Measurements from ENCODE around the gene CDK2AP2.
"Not testable (repeated sequence)": the region's sequence is repeated elsewhere in the genome, so short reads cannot be mapped to it uniquely, and the experiment has no call there.

Gene CDK2AP2

DNA sequence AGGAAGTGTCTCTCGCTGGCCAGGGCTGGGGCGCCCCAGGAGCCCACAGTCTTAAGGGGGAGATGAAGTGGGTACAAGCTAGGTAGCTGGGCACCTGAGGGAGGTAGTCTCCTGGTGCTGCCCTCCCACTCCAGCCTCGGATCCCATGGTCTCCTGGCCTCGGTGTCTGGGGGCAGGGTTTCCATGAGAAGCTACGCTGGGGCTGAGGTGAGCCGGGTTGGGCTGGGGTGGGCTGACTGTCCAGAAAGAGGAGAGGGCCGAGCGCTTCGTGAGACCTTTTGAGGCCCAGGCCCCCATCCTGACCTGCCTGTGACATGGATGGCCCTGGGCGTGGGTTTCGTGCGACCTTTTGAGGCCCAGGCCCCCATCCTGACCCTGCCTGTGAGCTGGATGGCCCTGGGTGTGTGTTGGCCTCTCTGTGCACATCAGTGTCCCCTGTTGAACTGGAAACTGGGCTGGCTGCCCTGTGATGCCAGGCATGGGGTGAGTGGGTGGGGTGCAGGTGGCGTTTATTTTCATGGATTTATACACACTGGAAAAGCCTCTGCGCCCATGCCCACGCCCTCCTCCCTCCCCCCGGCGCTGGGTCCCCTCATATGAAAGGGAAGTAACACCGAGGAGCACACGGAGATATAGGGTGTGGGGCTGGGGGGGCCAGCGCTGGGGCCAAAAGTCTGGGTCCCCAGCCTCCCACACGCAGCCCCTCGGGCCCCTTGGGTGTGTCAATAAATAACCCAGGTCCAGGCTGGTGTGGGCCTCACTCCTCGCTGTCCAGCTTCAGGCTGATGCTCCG lies 16.5 kb downstream of the CDK2AP2 start:
- H3K9me3 ChIP-seq (ENCODE audit: insufficient read depth, low read depth, low read length), result no peaks in the 10 kb centered on the region
- no peak overlapping the region for H3K9ac ChIP-seq (ENCODE audit: low read depth, low read length)
- H3K4me1 ChIP-seq (ENCODE audit: insufficient read depth, low read length), result no peaks in the 10 kb centered on the region
- peaks cover 12% of the 10 kb centered on the region for H3K36me3 ChIP-seq (ENCODE audit: insufficient read depth, low read depth, low read length)
- H3K4me3 ChIP-seq (ENCODE audit: low read length), result no peak overlapping the region
- no peaks in the 10 kb centered on the region for H3K27me3 ChIP-seq (ENCODE audit: insufficient read depth, low read length)
- no peak overlapping the region for H3K27ac ChIP-seq (ENCODE audit: low read length)

DNA sequence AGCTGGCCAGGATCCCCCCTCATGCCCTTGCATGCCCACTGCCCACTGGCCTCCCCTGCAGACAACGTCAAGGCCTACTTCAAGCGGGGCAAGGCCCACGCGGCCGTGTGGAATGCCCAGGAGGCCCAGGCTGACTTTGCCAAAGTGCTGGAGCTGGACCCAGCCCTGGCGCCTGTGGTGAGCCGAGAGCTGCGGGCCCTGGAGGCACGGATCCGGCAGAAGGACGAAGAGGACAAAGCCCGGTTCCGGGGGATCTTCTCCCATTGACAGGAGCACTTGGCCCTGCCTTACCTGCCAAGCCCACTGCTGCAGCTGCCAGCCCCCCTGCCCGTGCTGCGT lies 17.3 kb downstream of the CDK2AP2 start:
- Histone ChIP-seq H3K27ac (ENCODE audit: low read length) (no peak overlapping the region), H3K4me3 (ENCODE audit: low read length) (no peak overlapping the region), H3K4me1 (ENCODE audit: insufficient read depth, low read length) (no peaks in the 10 kb centered on the region), H3K9me3 (ENCODE audit: insufficient read depth, low read depth, low read length) (no peaks in the 10 kb centered on the region), H3K9ac (ENCODE audit: low read depth, low read length) (no peak overlapping the region), H3K27me3 (ENCODE audit: insufficient read depth, low read length) (no peaks in the 10 kb centered on the region), H3K36me3 (ENCODE audit: insufficient read depth, low read depth, low read length) (peaks cover 12% of the 10 kb centered on the region)

DNA sequence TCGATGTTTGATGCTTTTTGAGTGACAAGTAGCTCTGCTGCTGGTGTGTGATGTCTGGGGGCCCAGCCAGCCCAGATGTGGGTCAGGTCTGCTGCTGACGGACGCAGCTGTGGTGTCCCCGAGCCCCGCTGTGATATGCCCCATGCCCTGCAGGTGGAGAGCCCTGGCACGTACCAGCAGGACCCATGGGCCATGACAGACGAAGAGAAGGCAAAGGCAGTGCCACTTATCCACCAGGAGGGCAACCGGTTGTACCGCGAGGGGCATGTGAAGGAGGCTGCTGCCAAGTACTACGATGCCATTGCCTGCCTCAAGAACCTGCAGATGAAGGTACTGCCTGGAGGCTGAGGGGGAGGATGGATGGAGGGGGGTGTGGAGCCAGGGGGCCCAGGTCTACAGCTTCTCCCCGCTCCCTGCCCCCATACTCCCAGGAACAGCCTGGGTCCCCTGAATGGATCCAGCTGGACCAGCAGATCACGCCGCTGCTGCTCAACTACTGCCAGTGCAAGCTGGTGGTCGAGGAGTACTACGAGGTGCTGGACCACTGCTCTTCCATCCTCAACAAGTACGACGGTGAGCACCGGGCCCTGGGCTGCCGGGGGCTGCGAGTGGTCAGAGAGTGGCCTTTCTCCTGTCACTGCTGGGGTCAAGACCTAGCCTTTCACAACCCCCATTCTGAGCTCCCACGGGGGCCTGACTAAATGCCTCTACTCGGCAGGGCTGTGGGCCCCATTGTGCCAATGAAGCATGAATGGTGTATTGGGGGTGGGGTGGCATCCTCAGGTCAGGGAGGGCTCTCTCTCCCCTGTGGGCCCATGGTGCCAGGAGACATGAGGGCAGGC lies 17.9 kb downstream of the CDK2AP2 start:
- Histone ChIP-seq H3K9ac (ENCODE audit: low read depth, low read length) (no peak overlapping the region), H3K27ac (ENCODE audit: low read length) (no peak overlapping the region)

DNA sequence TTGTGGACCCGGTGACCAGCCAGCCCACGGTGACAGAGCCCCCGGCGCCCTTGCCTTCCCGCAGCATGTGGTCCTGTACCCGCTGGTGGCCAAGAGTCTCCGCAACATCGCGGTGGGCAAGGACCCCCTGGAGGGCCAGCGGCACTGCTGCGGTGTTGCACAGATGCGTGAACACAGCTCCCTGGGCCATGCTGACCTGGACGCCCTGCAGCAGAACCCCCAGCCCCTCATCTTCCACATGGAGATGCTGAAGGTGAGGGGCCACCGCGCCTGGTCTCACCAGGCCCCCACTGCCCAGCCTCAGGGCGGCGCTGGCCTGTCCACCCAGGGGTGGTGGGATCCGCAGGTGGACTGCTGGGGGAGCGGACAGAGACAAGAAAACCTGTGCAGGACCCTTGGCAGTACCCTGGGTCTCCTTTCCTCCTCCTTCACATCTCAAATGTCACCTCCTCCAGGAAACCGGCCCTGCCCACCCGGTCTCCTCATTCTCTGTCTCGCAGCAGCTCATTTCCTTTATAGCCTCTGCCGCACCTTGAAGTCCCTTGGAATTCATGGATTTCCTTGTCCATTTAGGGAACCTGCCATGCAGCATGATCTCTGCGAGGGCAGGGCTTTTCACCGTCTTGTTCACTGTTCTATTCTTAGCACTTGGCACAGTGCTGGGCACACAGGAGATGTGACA lies 18.6 kb downstream of the CDK2AP2 start:
- no peaks in the 10 kb centered on the region for H3K4me1 ChIP-seq (ENCODE audit: insufficient read depth, low read length)
- no peak overlapping the region for H3K4me3 ChIP-seq (ENCODE audit: low read length)
- H3K27me3 ChIP-seq (ENCODE audit: insufficient read depth, low read length), result no peaks in the 10 kb centered on the region; the same call in 1 of the 2 replicates
- H3K36me3 ChIP-seq (ENCODE audit: insufficient read depth, low read depth, low read length), result peaks cover 12% of the 10 kb centered on the region
- H3K27ac ChIP-seq (ENCODE audit: low read length), result no peak overlapping the region
- H3K9ac ChIP-seq (ENCODE audit: low read depth, low read length), result no peak overlapping the region
- no peaks in the 10 kb centered on the region for H3K9me3 ChIP-seq (ENCODE audit: insufficient read depth, low read depth, low read length)

More for the DNA sequence above, 17.9 kb downstream of the CDK2AP2 start:
- H3K27me3 ChIP-seq (ENCODE audit: insufficient read depth, low read length), result no peaks in the 10 kb centered on the region
- no peaks in the 10 kb centered on the region for H3K9me3 ChIP-seq (ENCODE audit: insufficient read depth, low read depth, low read length)
- peaks cover 12% of the 10 kb centered on the region for H3K36me3 ChIP-seq (ENCODE audit: insufficient read depth, low read depth, low read length)
- no peak overlapping the region for H3K4me3 ChIP-seq (ENCODE audit: low read length)
- no peaks in the 10 kb centered on the region for H3K4me1 ChIP-seq (ENCODE audit: insufficient read depth, low read length)

DNA sequence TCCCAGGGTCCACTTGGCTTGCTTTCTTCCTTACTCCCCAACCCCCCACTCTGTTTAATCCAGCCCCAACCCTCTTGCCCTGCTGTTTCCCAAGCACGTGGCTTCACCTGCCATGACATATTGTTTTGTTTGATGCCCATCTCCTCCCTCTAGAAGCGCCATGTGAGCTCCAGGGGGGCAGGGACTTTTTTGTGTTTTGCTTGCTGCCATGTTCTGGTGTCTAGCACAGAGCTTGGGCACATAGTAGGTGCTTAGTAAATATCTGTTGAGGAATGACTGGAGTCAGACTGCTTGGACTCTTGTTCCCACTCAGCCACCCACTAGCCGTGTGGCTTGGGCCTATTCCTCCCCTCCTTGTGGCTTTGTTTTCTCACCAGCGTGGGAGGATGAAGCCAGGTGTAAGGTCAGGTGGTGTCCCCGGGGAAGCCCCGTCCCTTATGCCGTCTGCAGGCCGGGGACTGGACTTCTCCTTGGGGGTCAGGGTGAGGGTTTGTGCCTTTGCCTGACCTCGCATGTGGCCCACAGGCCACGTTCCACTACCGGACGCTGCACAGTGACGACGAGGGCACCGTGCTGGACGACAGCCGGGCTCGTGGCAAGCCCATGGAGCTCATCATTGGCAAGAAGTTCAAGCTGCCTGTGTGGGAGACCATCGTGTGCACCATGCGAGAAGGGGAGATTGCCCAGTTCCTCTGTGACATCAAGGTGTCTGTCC lies 21.3 kb downstream of the CDK2AP2 start:
- H3K4me1 ChIP-seq (ENCODE audit: insufficient read depth, low read length), result no peaks in the 10 kb centered on the region
- H3K36me3 ChIP-seq (ENCODE audit: insufficient read depth, low read depth, low read length), result peaks cover 3% of the 10 kb centered on the region; the same call in 1 of the 2 replicates
- H3K27ac ChIP-seq (ENCODE audit: low read length), result no peak overlapping the region
- no peak overlapping the region for H3K9ac ChIP-seq (ENCODE audit: low read depth, low read length)
- no peaks in the 10 kb centered on the region for H3K9me3 ChIP-seq (ENCODE audit: insufficient read depth, low read depth, low read length)
- H3K4me3 ChIP-seq (ENCODE audit: low read length), result no peak overlapping the region
- peaks cover 10% of the 10 kb centered on the region for H3K27me3 ChIP-seq (ENCODE audit: insufficient read depth, low read length)

DNA sequence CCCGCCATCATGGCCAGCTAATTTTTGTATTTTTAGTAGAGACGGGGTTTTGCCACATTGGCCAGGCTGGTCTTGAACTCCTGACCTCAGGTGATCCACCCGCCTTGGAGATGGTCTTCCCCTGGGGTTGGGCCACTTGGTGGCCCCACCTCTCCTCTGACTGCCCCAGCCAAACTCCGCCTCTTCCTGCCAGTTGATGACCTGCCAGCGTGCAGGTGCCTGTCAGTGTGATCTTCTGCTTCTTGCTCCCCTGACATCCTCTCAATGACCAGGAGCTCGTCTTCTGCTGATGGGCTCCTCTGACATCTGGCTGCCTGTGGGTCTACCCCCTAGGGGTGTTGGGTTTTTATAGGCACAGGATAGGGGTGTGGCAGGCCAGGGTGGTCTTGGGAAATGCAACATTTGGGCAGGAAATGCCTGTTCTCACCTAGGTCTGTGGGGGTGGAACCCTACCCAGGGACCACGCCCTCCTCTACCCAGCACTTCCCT lies 22.0 kb downstream of the CDK2AP2 start:
- not testable (repeated sequence) for H3K9ac ChIP-seq (ENCODE audit: low read depth, low read length); H3K4me3 ChIP-seq (ENCODE audit: low read length); H3K27ac ChIP-seq (ENCODE audit: low read length); H3K4me1 ChIP-seq (ENCODE audit: insufficient read depth, low read length); H3K36me3 ChIP-seq (ENCODE audit: insufficient read depth, low read depth, low read length); H3K9me3 ChIP-seq (ENCODE audit: insufficient read depth, low read depth, low read length)
- H3K27me3 ChIP-seq (ENCODE audit: insufficient read depth, low read length), result peaks cover 10% of the 10 kb centered on the region

DNA sequence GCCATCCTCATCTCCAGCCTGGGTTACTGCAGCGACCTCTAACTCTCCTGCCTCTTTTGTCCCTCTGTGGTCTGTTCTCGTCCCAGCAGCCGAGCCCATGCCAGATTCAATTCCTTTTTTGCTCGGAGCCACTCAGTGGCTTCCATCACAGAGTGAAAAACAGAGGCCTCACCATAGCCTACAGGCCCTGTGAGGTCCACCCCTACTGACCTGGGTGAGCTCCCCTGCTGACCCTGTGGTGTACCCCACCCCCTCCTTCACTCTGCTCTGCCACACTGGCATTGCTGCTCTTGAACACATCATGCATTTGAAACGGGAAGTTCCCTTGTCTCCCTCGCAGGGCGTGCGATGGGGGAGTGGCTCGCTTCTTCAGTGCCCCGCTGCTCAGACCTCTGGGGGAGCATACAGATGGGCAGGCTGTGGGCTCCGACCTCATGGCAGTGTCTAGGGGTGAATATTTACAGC lies 23.1 kb downstream of the CDK2AP2 start:
- no peak overlapping the region for H3K9ac ChIP-seq (ENCODE audit: low read depth, low read length)
- no peak overlapping the region for H3K4me3 ChIP-seq (ENCODE audit: low read length)
- H3K27ac ChIP-seq (ENCODE audit: low read length), result no peak overlapping the region

DNA sequence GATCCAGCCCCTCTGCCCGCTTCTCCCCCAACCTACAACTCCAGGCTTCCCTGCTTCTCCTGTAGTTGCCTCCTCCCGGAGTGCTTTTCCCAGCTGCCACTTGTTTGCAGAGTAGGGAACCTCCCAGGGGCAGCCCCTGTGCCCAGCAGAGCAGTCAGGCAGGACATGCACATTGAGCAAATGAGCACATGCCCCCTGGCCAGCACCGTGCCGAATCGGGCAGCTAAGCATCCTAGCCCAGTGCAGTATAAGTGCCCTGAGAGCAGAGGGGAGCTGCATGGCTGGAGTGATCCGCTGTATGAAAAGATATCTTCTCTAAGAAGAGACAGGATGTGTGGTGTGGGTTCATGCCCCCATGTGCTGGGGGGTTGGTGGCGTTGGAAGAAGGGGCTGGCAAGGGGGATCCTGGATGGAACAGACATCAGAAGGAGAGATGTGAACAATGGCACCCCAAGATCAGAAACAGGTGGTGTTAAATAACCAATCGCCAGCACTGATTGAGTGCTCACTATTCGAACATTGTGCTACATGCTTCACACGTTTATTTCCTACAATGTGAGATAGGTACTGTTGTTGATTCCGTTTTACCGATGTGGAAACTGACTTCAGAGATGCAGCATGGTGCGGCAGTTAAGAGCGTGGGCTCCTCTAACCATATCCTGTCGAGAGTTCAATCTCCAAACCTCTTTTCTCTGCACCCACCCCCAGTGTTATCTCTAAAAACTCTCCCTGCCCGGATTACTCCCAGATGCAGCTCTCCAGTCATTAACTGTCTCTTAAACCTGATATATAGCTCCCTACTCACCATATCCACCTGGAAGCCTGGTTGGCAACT lies 23.9 kb downstream of the CDK2AP2 start:
- Histone ChIP-seq H3K4me1 (ENCODE audit: insufficient read depth, low read length) (no peaks in the 10 kb centered on the region), H3K27me3 (ENCODE audit: insufficient read depth, low read length) (peaks cover 10% of the 10 kb centered on the region), H3K4me3 (ENCODE audit: low read length) (peak overlapping the region; percentile 69; the same call in 1 of the 2 replicates), H3K27ac (ENCODE audit: low read length) (no peak overlapping the region), H3K9ac (ENCODE audit: low read depth, low read length) (no peak overlapping the region; the same call in 1 of the 2 replicates), H3K36me3 (ENCODE audit: insufficient read depth, low read depth, low read length) (no peaks in the 10 kb centered on the region), H3K9me3 (ENCODE audit: insufficient read depth, low read depth, low read length) (no peaks in the 10 kb centered on the region)

More for the DNA sequence above, 23.1 kb downstream of the CDK2AP2 start:
- Histone ChIP-seq H3K27me3 (ENCODE audit: insufficient read depth, low read length) (peaks cover 10% of the 10 kb centered on the region), H3K9me3 (ENCODE audit: insufficient read depth, low read depth, low read length) (no peaks in the 10 kb centered on the region), H3K4me1 (ENCODE audit: insufficient read depth, low read length) (no peaks in the 10 kb centered on the region), H3K36me3 (ENCODE audit: insufficient read depth, low read depth, low read length) (no peaks in the 10 kb centered on the region)

DNA sequence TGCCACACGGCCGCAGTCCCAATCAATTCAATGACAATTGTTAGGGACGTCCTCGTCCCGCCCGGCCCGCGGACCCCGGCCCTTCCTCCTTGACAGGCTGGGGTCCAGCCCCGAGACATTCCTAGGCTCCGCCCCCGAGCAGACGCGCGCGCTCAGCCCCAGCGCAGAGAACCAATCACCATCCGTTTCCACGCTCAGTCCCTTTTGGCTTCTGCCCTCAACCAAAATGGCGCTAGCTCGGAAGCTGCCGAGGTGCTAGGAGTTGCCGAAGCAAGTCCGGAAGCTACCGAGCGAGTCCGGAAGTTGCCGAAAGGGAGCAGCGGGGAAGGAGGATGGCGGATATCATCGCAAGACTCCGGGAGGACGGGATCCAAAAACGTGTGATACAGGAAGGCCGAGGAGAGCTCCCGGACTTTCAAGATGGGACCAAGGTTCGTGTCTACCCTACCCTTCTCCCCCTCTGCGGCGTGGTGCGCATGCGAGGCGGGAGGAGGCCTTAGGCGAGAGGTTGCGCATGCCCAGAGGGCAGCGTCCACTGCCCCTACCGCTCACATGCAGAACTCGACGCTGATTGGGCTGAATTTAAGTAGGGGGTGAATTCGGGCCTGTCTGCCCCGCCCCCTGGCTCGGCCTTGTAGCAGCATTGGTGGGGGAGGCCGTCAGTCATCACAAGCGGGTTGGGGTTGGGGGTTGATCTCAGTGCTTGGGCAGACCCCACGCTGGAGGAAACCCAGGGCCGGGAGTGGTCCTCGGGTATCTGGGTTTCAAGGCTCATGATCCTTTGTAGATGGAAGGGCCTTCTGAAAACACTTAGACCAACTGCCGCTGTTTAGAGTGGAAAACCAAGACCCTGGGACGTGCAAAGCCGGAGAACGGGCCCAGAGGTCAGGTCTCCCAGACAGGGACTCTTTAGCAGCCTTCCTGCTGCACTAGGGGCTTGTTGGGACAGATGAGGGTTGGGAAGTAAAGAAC lies 24.8 kb downstream of the CDK2AP2 start, which contains the start of gene AIP:
Gene AIP, plus strand, starts transcription at position 200 of the 972 bp plus-strand sequence. Its CDS starts 133 bp downstream, at position 333.
- peaks cover 10% of the 10 kb centered on the region for H3K27me3 ChIP-seq (ENCODE audit: insufficient read depth, low read length)
- H3K9ac ChIP-seq (ENCODE audit: low read depth, low read length), result peak within 1 kb of the TSS; percentile 50; the same call in 1 of the 2 replicates
- no peaks in the 10 kb centered on the region for H3K4me1 ChIP-seq (ENCODE audit: insufficient read depth, low read length)
- no peak within 1 kb of the TSS for H3K27ac ChIP-seq (ENCODE audit: low read length)
- H3K4me3 ChIP-seq (ENCODE audit: low read length), result peak within 1 kb of the TSS; percentile 69
- no peaks in the 10 kb centered on the region for H3K9me3 ChIP-seq (ENCODE audit: insufficient read depth, low read depth, low read length)
- H3K36me3 ChIP-seq (ENCODE audit: insufficient read depth, low read depth, low read length), result no peaks in the 10 kb centered on the region

All from iPS-20b (cell line).